ENCODE results near the gene CEP131.

The CEP131 gene

GRCh38 chr17:81234940-81235821 lies 12.4 kb upstream of the CEP131 start:
- no peak for DNase-seq (ENCODE audit: low spot score)
- no peak for TF ChIP-seq CTCF (IDR thresholded peaks at IDR 0.05; ENCODE audit: extremely low read depth, insufficient read depth, missing control alignments)
- in situ Hi-C loops (cut with MboI; ENCODE audit: low pct_unique_long_range_greater_than_20kb, low sequenced_read_pairs, unreplicated experiment) = no loop called here

DNA sequence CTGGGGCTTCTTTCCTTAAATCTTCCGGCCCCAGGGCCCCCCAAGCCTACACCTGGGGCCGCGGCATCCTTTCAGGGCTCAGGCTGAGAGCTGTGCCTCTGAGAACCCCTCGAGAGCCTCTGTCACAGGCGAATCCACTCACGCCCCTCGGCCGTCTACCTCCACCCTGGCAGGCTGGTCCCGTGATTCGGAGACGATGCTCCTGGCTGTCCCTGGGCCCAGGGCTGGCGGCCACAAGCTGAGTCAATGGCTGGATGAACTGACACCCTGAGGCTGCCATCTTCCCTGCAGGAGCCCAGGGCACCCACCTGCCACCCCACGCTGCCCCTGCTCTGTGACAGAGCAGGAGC lies 11.7 kb upstream of the CEP131 start:
- no peak for TF ChIP-seq CTCF (IDR thresholded peaks at IDR 0.05; ENCODE audit: extremely low read depth, insufficient read depth, missing control alignments)
- no peak for DNase-seq (ENCODE audit: low spot score)
- in situ Hi-C loops (cut with MboI; ENCODE audit: low pct_unique_long_range_greater_than_20kb, low sequenced_read_pairs, unreplicated experiment) = no loop called here

- in situ Hi-C loops (cut with MboI; ENCODE audit: low pct_unique_long_range_greater_than_20kb, low sequenced_read_pairs, unreplicated experiment) = no loop called here
- TF ChIP-seq CTCF (IDR thresholded peaks at IDR 0.05; ENCODE audit: extremely low read depth, insufficient read depth, missing control alignments) = no peak
- no peak for DNase-seq (ENCODE audit: low spot score)
These were observed 11.2 kb upstream of the CEP131 start for GRCh38 chr17:81233811-81234505.

- no peak for TF ChIP-seq CTCF (IDR thresholded peaks at IDR 0.05; ENCODE audit: extremely low read depth, insufficient read depth, missing control alignments)
- in situ Hi-C loops (cut with MboI; ENCODE audit: low pct_unique_long_range_greater_than_20kb, low sequenced_read_pairs, unreplicated experiment) = no loop called here
- no peak for DNase-seq (ENCODE audit: low spot score)
These were observed 10.6 kb upstream of the CEP131 start for GRCh38 chr17:81233316-81233715.

GRCh38 chr17:81232616-81233241 lies 10.0 kb upstream of the CEP131 start:
- in situ Hi-C loops (cut with MboI; ENCODE audit: low pct_unique_long_range_greater_than_20kb, low sequenced_read_pairs, unreplicated experiment) = no loop called here
- no peak for DNase-seq (ENCODE audit: low spot score)
- no peak for TF ChIP-seq CTCF (IDR thresholded peaks at IDR 0.05; ENCODE audit: extremely low read depth, insufficient read depth, missing control alignments)

DNA sequence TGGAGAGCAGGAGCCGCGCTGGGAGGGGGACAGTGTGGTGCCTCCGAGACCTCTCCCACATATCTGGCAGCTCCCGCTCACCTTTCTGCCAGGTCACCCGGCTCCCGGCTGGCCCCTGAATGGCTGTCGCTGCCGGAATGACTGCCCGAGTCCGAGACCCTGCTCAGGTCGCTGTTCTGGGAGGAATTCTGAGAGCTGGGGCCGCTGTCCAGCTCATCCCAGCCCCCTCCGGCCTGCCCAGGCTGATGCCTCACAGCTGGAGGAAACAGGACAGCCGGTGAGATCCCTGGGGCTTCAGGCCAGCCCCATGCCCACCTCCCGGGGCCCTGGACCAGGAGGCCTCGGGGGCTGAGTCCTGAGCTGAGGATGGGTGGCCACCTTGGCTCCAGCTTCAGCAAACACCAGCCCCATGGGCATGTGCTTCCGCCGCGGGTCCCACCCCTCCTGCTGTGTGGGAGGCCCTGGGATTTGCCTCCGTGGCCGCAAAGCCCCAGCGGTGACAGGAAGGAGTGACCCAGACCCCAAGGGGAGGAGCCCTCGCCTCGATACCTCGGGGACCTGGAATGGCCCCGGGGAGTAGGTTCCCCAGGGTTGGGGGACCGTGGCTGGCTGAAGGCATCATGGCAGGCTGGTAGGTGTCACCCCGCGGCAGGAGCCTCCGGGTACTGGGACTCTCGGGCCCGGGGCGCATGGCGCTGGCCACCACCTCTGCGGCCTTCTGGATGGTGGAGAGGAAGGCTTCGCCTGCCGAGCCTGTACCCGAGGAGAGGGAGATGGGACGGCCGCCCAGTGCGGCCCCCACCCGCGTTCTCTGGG lies 9.2 kb upstream of the CEP131 start:
- no peak for DNase-seq (ENCODE audit: low spot score)
- no peak for TF ChIP-seq CTCF (IDR thresholded peaks at IDR 0.05; ENCODE audit: extremely low read depth, insufficient read depth, missing control alignments)
- in situ Hi-C loops (cut with MboI; ENCODE audit: low pct_unique_long_range_greater_than_20kb, low sequenced_read_pairs, unreplicated experiment) = no loop called here

All from GM13977 (cell line).